GM12892 (cell line): ENCODE data around the gene TSPO.

Experiments
- POLR2A ChIP-seq: IDR thresholded peaks from 2 replicates; pipeline ENCODE4 v1.6.1; 2011; ENCODE audit warnings: low read depth, low read length, control low read depth
- POLR2AphosphoS5 ChIP-seq: IDR thresholded peaks from 2 replicates; pipeline ENCODE4 v1.6.1; 2011; ENCODE audit warnings: low read depth, low read length, control low read depth

- TF ChIP-seq POLR2A (no peak), POLR2AphosphoS5 (no peak)
Observed at GRCh38 chr22:43211941-43212433, 60.6 kb downstream of the TSPO start.
